ENCODE measurements around the gene PTGDR2. TPM values are rescaled to one million over a fixed set of nuclear protein-coding genes. Genes with fewer than 3 reads are reported as not detected.

PTGDR2 gene
- total RNA-seq, 1 donor from 2014 or later, result not detected

- Histone ChIP-seq H3K36me3 (ENCODE audit: insufficient read depth, low read length) (no peaks in the 10 kb centered on the region), H4K20me1 (ENCODE audit: insufficient read depth, low read length) (no peaks in the 10 kb centered on the region), H3K27me3 (ENCODE audit: insufficient read depth, low read length) (no peaks in the 10 kb centered on the region), H3K9me3 (ENCODE audit: insufficient read depth, low read depth, low read length) (no peaks in the 10 kb centered on the region), H3K9ac (ENCODE audit: low read length) (no peak overlapping the region), H3K4me1 (ENCODE audit: insufficient read depth, low read length) (no peaks in the 10 kb centered on the region), H2AFZ (ENCODE audit: low read depth, low read length) (no peak overlapping the region), H3K79me2 (ENCODE audit: insufficient read depth, low read length) (no peaks in the 10 kb centered on the region), H3K4me2 (ENCODE audit: low read length) (no peak overlapping the region), H3K27ac (ENCODE audit: low read depth, low read length) (no peak overlapping the region), H3K4me3 (ENCODE audit: insufficient read depth, low read depth, low read length) (no peak overlapping the region)
- TF ChIP-seq, protein P1, sequence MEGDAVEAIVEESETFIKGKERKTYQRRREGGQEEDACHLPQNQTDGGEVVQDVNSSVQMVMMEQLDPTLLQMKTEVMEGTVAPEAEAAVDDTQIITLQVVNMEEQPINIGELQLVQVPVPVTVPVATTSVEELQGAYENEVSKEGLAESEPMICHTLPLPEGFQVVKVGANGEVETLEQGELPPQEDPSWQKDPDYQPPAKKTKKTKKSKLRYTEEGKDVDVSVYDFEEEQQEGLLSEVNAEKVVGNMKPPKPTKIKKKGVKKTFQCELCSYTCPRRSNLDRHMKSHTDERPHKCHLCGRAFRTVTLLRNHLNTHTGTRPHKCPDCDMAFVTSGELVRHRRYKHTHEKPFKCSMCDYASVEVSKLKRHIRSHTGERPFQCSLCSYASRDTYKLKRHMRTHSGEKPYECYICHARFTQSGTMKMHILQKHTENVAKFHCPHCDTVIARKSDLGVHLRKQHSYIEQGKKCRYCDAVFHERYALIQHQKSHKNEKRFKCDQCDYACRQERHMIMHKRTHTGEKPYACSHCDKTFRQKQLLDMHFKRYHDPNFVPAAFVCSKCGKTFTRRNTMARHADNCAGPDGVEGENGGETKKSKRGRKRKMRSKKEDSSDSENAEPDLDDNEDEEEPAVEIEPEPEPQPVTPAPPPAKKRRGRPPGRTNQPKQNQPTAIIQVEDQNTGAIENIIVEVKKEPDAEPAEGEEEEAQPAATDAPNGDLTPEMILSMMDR (IDR thresholded peaks at IDR 0.05; ENCODE audit: insufficient read depth, low read depth, low read length), result no peak
- TF ChIP-seq EZH2 (IDR thresholded peaks at IDR 0.05; ENCODE audit: insufficient read depth, low read length), result no peak
- FAIRE-seq, result no peak
- no peaks in the 10 kb centered on the region for H3K4me1 Mint-ChIP-seq (ENCODE audit: low read depth, unreplicated experiment)
- H3K27ac Mint-ChIP-seq (ENCODE audit: unreplicated experiment), result no peak overlapping the region
- H3K36me3 Mint-ChIP-seq (ENCODE audit: low read depth, unreplicated experiment), result no peaks in the 10 kb centered on the region
- no peaks in the 10 kb centered on the region for H3K27me3 Mint-ChIP-seq (ENCODE audit: low read depth, unreplicated experiment)
- H3K9me3 Mint-ChIP-seq (ENCODE audit: unreplicated experiment), result no peaks in the 10 kb centered on the region
- no peak overlapping the region for H3K4me3 Mint-ChIP-seq (ENCODE audit: unreplicated experiment)
- no peak for DNase-seq (ENCODE audit: low read depth)
These were observed 23.4 kb upstream of the PTGDR2 start for GRCh38 chr11:60879104-60879503.

DNA sequence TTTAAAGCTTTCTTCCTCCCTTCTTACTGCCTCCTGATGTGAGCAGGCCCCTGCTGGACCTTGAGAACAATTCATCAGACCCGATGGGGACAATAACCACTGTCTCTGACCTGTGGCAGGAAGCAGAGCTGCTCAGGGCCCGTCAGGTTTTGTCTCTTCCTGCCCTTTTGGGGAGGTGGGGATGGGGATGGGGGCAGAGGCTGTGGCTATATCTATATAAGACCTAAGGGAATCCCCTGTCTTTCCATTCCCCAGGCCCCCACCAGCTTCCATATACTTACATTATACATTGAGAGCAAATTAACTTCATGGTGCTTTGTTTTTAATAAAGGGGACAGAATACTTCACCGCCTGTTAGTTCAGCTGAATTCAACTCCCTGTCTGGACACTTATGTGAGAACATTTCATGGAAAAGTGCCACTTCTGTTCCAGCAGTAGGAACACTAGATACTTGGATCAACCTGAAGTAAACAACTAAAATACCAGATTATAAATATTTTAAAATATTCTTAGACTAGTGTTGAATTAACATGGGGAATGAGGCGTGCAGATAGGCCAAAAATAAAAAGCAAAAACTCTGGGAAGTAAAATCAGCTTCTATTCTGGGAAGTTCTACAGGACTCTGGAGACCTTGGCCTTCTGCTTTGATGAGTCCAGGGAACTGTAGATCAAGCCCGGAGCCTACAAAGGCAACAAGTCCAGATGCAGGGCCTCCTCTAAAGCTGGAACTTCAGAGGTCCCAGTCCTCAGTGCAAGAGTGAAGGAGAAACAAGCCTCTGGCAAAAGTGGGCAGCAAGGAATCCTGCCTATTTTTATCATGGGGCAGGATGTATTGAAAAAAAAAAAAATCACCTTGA, 22.7 kb upstream of the PTGDR2 start:
- FAIRE-seq, result no peak

More for the DNA sequence above, 22.7 kb upstream of the PTGDR2 start:
- Histone ChIP-seq H3K4me1 (ENCODE audit: insufficient read depth, low read length) (peaks cover 3% of the 10 kb centered on the region), H3K36me3 (ENCODE audit: insufficient read depth, low read length) (no peaks in the 10 kb centered on the region), H3K4me3 (ENCODE audit: insufficient read depth, low read depth, low read length) (no peak overlapping the region), H3K27ac (ENCODE audit: low read depth, low read length) (no peak overlapping the region), H3K27me3 (ENCODE audit: insufficient read depth, low read length) (no peaks in the 10 kb centered on the region), H2AFZ (ENCODE audit: low read depth, low read length) (no peak overlapping the region), H3K9ac (ENCODE audit: low read length) (no peak overlapping the region), H3K4me2 (ENCODE audit: low read length) (no peak overlapping the region), H3K9me3 (ENCODE audit: insufficient read depth, low read depth, low read length) (no peaks in the 10 kb centered on the region), H4K20me1 (ENCODE audit: insufficient read depth, low read length) (no peaks in the 10 kb centered on the region), H3K79me2 (ENCODE audit: insufficient read depth, low read length) (no peaks in the 10 kb centered on the region)
- Mint-ChIP-seq H3K27me3 (ENCODE audit: low read depth, unreplicated experiment) (no peaks in the 10 kb centered on the region), H3K36me3 (ENCODE audit: low read depth, unreplicated experiment) (no peaks in the 10 kb centered on the region), H3K9me3 (ENCODE audit: unreplicated experiment) (no peaks in the 10 kb centered on the region), H3K27ac (ENCODE audit: unreplicated experiment) (no peak overlapping the region), H3K4me1 (ENCODE audit: low read depth, unreplicated experiment) (no peaks in the 10 kb centered on the region), H3K4me3 (ENCODE audit: unreplicated experiment) (no peak overlapping the region)
- TF ChIP-seq, protein P1 (IDR thresholded peaks at IDR 0.05; ENCODE audit: insufficient read depth, low read depth, low read length), result no peak
- TF ChIP-seq EZH2 (IDR thresholded peaks at IDR 0.05; ENCODE audit: insufficient read depth, low read length), result no peak
- DNase-seq (ENCODE audit: low read depth), result no peak
